NCI-H2227 (cell line): Measurements from ENCODE around the gene PHTF1.
A peak's percentile ranks its signal among the peaks of the same experiment; 100 is the strongest.

Experiments
- DNase-seq: peaks from one replicate; lab custom pipeline; 2025; ENCODE audit not compliant: unreplicated experiment; lab: John Stamatoyannopoulos, UW

The PHTF1 gene

GRCh38 chr1:113670650-113671049, 88.6 kb downstream of the PHTF1 start:
- DNase-seq = no peak

GRCh38 chr1:113669988-113670387, 89.3 kb downstream of the PHTF1 start:
- DNase-seq = no peak

GRCh38 chr1:113666126-113666525, 93.2 kb downstream of the PHTF1 start:
- DNase-seq = no peak

- no peak for DNase-seq
Observed at GRCh38 chr1:113665071-113665470, 94.2 kb downstream of the PHTF1 start.

- no peak for DNase-seq
Observed at GRCh38 chr1:113663165-113663951, 95.9 kb downstream of the PHTF1 start.

- no peak for DNase-seq
Observed at GRCh38 chr1:113662101-113662500, 97.2 kb downstream of the PHTF1 start.

- no peak for DNase-seq
Observed at GRCh38 chr1:113660088-113660487, 99.2 kb downstream of the PHTF1 start.

- no peak for DNase-seq
Observed at GRCh38 chr1:113659556-113659955, 99.7 kb downstream of the PHTF1 start.

- DNase-seq = no peak
Observed at GRCh38 chr1:113659035-113659434, 100.3 kb downstream of the PHTF1 start.

- DNase-seq = no peak
Observed at GRCh38 chr1:113657556-113658063, 101.7 kb downstream of the PHTF1 start.

- no peak for DNase-seq
Observed at GRCh38 chr1:113657126-113657525, 102.2 kb downstream of the PHTF1 start.

GRCh38 chr1:113654883-113655282, 104.4 kb downstream of the PHTF1 start:
- DNase-seq = peak; percentile 68

GRCh38 chr1:113653741-113654140, 105.5 kb downstream of the PHTF1 start:
- no peak for DNase-seq

GRCh38 chr1:113652771-113653170, 106.5 kb downstream of the PHTF1 start:
- no peak for DNase-seq

GRCh38 chr1:113648478-113648877, 110.8 kb downstream of the PHTF1 start:
- no peak for DNase-seq

GRCh38 chr1:113647164-113647563, 112.1 kb downstream of the PHTF1 start:
- DNase-seq = no peak
